ENCODE data around the gene KDM1A. TPM values are rescaled to one million over a fixed set of nuclear protein-coding genes. Genes with fewer than 3 reads are reported as not detected.
A peak's percentile ranks its signal among the peaks of the same experiment; 100 is the strongest.
"Not testable (repeated sequence)": the region's sequence is repeated elsewhere in the genome, so short reads cannot be mapped to it uniquely, and the experiment has no call there.

KDM1A gene
- 110 and 116 TPM in 2 replicates for total RNA-seq (2014; rRNA removed; shearing (Covaris generic))

- H3K4me1 ChIP-seq (replicated peaks), result peaks cover 10% of the 10 kb centered on the region
- H3K4me3 ChIP-seq, result peak within 1 kb of the TSS; percentile 91
- DNase-seq (ENCODE audit: low read depth in 1 of 2, low spot score in 2 of 2), result peak; percentile 98
- no peaks in the 10 kb centered on the region; the same call in 1 of the 2 replicates for H3K9me3 ChIP-seq (replicated peaks)
- H3K27ac ChIP-seq, result peak within 1 kb of the TSS; percentile 69
- H3K27me3 ChIP-seq (replicated peaks), result no peaks in the 10 kb centered on the region
- H3K36me3 ChIP-seq, result peaks cover 6% of the 10 kb centered on the region
Observed at GRCh38 chr1:23019094-23019862, at the start of gene KDM1A. KDM1A (plus strand) TSS chr1:23019468; CDS start chr1:23019597, 129 bp downstream.

DNA sequence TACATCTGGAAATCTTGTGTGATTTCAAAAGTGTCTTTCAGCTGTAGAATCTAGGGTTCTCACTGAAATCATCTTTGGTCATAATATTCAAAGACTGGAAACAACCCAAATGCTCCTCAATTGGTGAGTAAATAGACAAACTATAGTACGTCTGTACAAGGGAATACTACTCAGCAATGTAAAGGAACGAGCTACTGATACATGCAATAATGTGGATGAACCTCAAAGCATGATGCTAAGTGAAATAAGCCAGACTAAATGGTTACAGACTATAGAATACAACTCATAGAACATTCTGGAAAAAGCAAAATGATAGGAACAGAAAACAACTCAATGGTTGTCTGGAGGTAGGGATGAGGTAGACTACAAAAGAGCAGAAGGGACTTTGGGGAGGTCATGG is 49.2 kb upstream of the KDM1A start:
- Histone ChIP-seq H3K36me3 (no peaks in the 10 kb centered on the region), H3K4me3 (no peak overlapping the region), H3K27me3 (replicated peaks) (peaks cover 26% of the 10 kb centered on the region; the same call in 1 of the 2 replicates), H3K9me3 (replicated peaks) (no peaks in the 10 kb centered on the region), H3K27ac (no peak overlapping the region), H3K4me1 (replicated peaks) (no peaks in the 10 kb centered on the region)
- no peak for DNase-seq (ENCODE audit: low read depth in 1 of 2, low spot score in 2 of 2)

- DNase-seq (ENCODE audit: low read depth in 1 of 2, low spot score in 2 of 2), result no peak
- no peaks in the 10 kb centered on the region for H3K9me3 ChIP-seq (replicated peaks)
- peaks cover 26% of the 10 kb centered on the region; the same call in 1 of the 2 replicates for H3K27me3 ChIP-seq (replicated peaks)
- peaks cover 9% of the 10 kb centered on the region for H3K4me1 ChIP-seq (replicated peaks)
- no peaks in the 10 kb centered on the region for H3K36me3 ChIP-seq
- H3K4me3 ChIP-seq, result no peak overlapping the region
- H3K27ac ChIP-seq, result no peak overlapping the region
Observed at GRCh38 chr1:22971161-22971560, 48.1 kb upstream of the KDM1A start.

DNA sequence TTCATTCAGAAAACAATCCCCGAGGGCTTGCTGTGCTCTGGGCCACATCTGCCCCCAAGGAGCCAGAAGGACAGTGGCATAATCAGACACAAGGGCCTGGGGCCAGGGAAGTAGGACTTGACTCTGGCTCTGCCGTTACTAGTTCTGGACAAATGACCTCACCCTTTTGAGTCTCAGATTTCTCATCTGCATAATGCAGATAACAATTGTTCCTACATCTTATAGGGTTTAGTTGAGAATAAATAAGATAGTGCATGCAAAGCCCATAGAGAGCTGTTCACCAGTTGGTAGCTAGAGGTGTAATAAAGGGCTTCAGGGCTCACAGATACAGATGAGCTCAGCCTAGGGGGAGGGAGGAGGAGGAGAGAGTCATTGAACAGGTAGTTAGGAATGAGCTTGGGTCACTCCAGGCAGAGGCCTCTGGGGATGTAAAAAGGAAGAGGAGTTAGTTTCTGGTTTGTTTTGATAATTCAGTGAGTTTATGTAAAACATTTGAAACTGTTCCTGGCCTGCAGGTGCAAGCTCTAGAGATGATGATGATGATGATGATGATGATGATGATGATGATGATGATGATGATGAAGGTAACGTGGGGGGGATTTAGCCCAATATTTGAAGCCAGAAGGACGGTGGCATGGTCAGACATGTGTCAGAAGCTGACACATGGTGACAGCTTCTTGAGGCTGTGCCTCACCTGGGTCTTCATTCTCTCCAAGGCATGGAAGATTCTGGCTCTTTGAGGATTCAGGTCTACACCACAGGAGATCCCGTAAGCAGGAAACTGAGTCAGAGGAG is 47.5 kb upstream of the KDM1A start:
- no peaks in the 10 kb centered on the region for H3K36me3 ChIP-seq
- no peaks in the 10 kb centered on the region for H3K9me3 ChIP-seq (replicated peaks)
- no peak overlapping the region for H3K4me3 ChIP-seq
- no peak overlapping the region for H3K27ac ChIP-seq
- H3K4me1 ChIP-seq (replicated peaks), result peaks cover 10% of the 10 kb centered on the region
- DNase-seq (ENCODE audit: low read depth in 1 of 2, low spot score in 2 of 2), result no peak
- H3K27me3 ChIP-seq (replicated peaks), result peaks cover 26% of the 10 kb centered on the region; the same call in 1 of the 2 replicates

DNA sequence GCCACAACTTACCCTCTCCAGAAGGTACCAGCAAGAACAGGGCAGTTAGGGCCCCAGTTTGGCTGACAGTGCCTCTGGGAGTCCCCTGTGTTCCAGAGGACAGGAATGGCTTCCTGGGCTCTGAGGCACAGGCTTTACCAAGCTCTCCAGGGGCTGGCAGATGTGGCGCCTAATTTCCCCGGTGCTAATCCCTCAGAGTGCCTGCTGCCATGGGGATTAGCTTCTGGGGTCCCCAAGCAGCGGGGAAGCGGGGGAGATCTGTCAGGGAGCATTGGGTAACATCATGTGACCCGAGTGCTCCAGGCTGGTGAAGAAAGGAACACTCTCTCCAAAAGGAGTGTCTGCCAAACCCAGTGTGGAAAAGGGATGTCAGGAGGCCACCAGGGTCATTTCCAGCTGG is 46.5 kb upstream of the KDM1A start, which contains the start of gene LACTBL1:
Gene LACTBL1, minus strand, starts transcription at position 107 of the 400 bp plus-strand sequence. CDS start 550 bp downstream, outside the sequence.
- Histone ChIP-seq H3K9me3 (replicated peaks) (no peaks in the 10 kb centered on the region), H3K27ac (no peak within 1 kb of the TSS), H3K4me1 (replicated peaks) (peaks cover 10% of the 10 kb centered on the region)

DNA sequence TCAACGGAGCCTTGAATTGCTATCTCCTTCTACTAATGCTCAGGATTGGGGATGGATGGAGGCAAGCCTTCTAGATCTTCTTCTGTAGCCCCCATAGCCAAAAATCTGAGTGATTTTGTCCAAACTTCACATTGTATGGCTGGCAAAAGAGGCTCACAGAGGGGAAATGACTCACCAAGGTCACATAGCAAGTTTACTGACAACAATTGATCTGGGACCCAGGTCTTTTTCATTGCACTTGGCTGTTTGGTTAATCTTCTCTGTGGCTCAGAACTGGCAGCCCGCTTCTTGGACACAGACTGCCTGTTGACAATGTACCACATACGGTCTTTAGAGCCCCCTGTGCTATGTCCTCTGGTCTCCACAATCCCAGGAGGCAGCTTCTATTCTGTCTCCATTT is 43.6 kb upstream of the KDM1A start:
- no peak overlapping the region for H3K27ac ChIP-seq
- H3K4me1 ChIP-seq (replicated peaks), result peaks cover 10% of the 10 kb centered on the region
- H3K9me3 ChIP-seq (replicated peaks), result no peaks in the 10 kb centered on the region
- no peaks in the 10 kb centered on the region for H3K27me3 ChIP-seq (replicated peaks)
- peak in 1 of 2 experiments; percentile 18 for DNase-seq (ENCODE audit: low read depth in 1 of 2, low spot score in 2 of 2)
- H3K4me3 ChIP-seq, result no peak overlapping the region
- H3K36me3 ChIP-seq, result no peaks in the 10 kb centered on the region

More for the DNA sequence above, 46.5 kb upstream of the KDM1A start, which contains the start of gene LACTBL1:
- Histone ChIP-seq H3K27me3 (replicated peaks) (peaks cover 22% of the 10 kb centered on the region; the same call in 1 of the 2 replicates), H3K36me3 (no peaks in the 10 kb centered on the region), H3K4me3 (no peak within 1 kb of the TSS)
- DNase-seq (ENCODE audit: low read depth in 1 of 2, low spot score in 2 of 2), result no peak

DNA sequence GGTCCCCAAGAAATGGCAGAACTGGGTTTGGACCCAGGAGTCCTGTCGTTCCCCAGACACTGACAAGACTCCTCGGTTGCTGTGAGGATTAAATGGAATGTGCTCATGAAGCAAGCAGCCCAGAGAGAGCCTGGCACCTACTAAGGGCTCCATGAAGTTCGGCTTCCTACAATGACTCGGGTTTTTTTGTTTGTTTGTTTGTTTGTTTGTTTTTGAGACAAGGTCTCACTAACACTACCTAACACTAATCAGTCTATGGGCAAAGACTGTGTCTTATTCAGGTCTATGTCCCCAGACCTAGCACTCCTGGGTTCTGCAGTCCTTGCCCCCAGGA is 43.2 kb upstream of the KDM1A start:
- no peaks in the 10 kb centered on the region for H3K9me3 ChIP-seq (replicated peaks)
- H3K27me3 ChIP-seq (replicated peaks), result no peaks in the 10 kb centered on the region
- H3K27ac ChIP-seq, result no peak overlapping the region
- no peak for DNase-seq (ENCODE audit: low read depth in 1 of 2, low spot score in 2 of 2)
- H3K36me3 ChIP-seq, result no peaks in the 10 kb centered on the region
- H3K4me1 ChIP-seq (replicated peaks), result peaks cover 10% of the 10 kb centered on the region
- no peak overlapping the region for H3K4me3 ChIP-seq

GRCh38 chr1:22976461-22977243 is 42.6 kb upstream of the KDM1A start:
- H3K27me3 ChIP-seq (replicated peaks), result no peaks in the 10 kb centered on the region
- peak; percentile 82 to 83 for DNase-seq (ENCODE audit: low read depth in 1 of 2, low spot score in 2 of 2)
- H3K27ac ChIP-seq, result no peak overlapping the region
- H3K4me3 ChIP-seq, result no peak overlapping the region
- no peaks in the 10 kb centered on the region for H3K9me3 ChIP-seq (replicated peaks)
- no peaks in the 10 kb centered on the region for H3K36me3 ChIP-seq
- H3K4me1 ChIP-seq (replicated peaks), result peaks cover 10% of the 10 kb centered on the region

DNA sequence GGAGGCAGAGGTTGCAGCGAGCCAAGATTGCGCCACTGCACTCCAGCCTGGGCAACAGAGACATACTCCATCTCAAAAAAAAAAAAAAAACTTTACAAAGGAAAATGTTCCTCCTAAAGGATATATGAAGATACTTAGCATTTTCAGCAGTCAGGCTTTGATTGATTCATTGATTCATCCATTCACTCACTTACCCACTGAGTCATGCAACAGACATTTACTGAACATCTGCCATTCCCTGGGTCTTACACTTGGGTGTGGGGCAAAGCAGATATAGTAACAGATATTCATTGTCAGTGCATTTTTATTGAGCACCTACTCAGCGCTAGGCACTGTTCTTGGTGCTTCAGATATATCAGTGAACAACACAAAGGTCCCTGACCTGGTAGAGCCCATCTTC is 41.0 kb upstream of the KDM1A start:
- H3K4me1 ChIP-seq (replicated peaks), result peaks cover 10% of the 10 kb centered on the region
- H3K9me3 ChIP-seq (replicated peaks), result no peaks in the 10 kb centered on the region
- H3K27ac ChIP-seq, result no peak overlapping the region
- DNase-seq (ENCODE audit: low read depth in 1 of 2, low spot score in 2 of 2), result no peak
- no peaks in the 10 kb centered on the region for H3K27me3 ChIP-seq (replicated peaks)
- H3K4me3 ChIP-seq, result no peak overlapping the region
- H3K36me3 ChIP-seq, result no peaks in the 10 kb centered on the region

DNA sequence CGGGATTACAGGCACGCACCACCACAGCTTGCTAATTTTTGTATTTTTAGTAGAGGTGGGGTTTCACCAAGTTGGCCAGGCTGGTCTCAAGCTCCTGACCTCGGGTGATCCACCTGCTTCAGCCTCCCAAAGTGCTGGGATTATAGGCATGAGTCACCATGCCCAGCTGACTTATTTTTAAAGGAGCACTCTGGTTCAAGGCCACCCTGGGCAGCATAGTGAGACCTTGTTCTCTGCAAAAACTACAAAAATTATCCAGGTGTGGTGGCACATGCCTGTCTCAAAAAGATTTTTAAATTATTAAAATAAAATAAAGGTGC is 38.8 kb upstream of the KDM1A start:
- not testable (repeated sequence) for H3K4me1 ChIP-seq (replicated peaks); H3K9me3 ChIP-seq (replicated peaks); DNase-seq (ENCODE audit: low read depth in 1 of 2, low spot score in 2 of 2); H3K4me3 ChIP-seq; H3K36me3 ChIP-seq; H3K27me3 ChIP-seq (replicated peaks); H3K27ac ChIP-seq

DNA sequence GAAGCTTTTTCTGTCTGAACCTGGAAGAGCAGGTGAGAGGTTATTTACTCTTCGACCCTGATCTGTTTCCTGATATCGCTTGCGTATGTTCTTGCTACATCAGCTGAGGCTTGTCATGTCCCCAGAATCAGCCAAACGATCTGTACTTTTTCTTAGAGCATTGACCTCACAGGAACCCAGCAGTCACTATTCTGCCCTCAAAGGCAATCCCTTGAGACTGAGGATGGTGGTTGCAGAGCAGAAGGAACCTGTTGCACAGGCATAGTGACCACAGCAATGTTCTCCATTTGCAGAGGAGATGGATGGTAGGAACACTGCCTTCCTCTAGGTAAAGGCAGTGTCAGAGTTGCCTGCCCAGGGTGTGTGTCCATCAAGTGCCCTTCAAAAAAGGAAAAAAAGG is 35.3 kb upstream of the KDM1A start:
- no peaks in the 10 kb centered on the region for H3K4me1 ChIP-seq (replicated peaks)
- H3K27ac ChIP-seq, result no peak overlapping the region
- no peaks in the 10 kb centered on the region for H3K9me3 ChIP-seq (replicated peaks)
- no peaks in the 10 kb centered on the region for H3K36me3 ChIP-seq
- H3K4me3 ChIP-seq, result no peak overlapping the region
- no peak for DNase-seq (ENCODE audit: low read depth in 1 of 2, low spot score in 2 of 2)
- H3K27me3 ChIP-seq (replicated peaks), result no peaks in the 10 kb centered on the region

GRCh38 chr1:22992384-22992783 is 26.9 kb upstream of the KDM1A start:
- DNase-seq (ENCODE audit: low read depth in 1 of 2, low spot score in 2 of 2); H3K27ac ChIP-seq; H3K4me3 ChIP-seq; H3K36me3 ChIP-seq; H3K4me1 ChIP-seq (replicated peaks); H3K27me3 ChIP-seq (replicated peaks): not testable (repeated sequence)
- H3K9me3 ChIP-seq (replicated peaks), result peaks cover 13% of the 10 kb centered on the region

DNA sequence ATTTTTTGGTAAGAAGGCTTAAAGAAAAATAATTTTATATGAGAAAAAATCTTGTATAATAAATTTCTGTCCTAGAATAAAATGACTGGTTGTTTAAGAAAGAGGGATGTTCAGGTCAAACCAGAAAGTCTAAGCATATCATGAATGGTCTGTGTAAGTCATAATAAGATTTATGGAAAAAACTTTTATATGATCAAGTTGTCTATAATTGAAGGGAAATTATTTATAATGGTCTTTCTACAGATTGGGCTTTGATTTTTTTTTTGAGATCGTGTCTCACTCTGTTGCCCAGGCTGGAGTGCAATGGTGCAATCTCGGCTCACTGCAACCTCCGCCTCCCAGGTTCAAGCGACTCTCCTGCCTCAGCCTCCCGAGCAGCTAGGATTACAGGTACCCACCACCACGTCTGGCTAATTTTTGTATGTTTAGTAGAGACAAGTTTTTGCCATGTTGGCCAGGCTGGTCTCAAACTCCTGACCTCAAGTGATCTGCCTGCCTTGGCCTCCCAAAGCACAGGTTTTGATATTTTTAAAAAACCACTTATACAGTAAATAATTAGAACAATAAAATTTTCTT is 26.0 kb upstream of the KDM1A start:
- not testable (repeated sequence) for H3K27me3 ChIP-seq (replicated peaks); H3K36me3 ChIP-seq; H3K4me3 ChIP-seq; H3K4me1 ChIP-seq (replicated peaks); H3K27ac ChIP-seq; DNase-seq (ENCODE audit: low read depth in 1 of 2, low spot score in 2 of 2)
- H3K9me3 ChIP-seq (replicated peaks), result peaks cover 13% of the 10 kb centered on the region
